ENCODE measurements around the gene PAMR1. TPM values are rescaled to one million over a fixed set of nuclear protein-coding genes. Genes with fewer than 3 reads are reported as not detected.

PAMR1 gene
- total RNA-seq, 1 experiment from 2014 or later, result not detected

DNA sequence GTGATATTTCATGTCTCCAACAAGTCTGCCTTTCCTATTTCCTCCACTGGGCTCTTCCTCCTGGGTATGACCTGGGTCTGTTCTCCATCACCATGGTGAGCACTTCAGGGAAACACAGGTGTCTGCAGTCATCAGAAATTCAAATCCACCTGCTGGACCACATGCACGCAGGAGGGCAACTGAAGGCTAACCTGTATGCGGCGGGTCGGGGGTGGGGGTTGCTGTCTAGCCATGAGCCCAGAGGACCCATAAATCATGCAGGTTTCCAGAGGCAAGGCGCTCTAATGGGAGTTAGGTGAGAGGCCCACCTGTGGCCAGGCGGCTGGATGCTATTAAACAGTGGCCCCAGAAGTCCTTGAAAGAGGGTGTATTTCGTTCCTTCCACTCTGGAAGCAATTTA lies 11.1 kb upstream of the PAMR1 start:
- TF ChIP-seq, protein P1, sequence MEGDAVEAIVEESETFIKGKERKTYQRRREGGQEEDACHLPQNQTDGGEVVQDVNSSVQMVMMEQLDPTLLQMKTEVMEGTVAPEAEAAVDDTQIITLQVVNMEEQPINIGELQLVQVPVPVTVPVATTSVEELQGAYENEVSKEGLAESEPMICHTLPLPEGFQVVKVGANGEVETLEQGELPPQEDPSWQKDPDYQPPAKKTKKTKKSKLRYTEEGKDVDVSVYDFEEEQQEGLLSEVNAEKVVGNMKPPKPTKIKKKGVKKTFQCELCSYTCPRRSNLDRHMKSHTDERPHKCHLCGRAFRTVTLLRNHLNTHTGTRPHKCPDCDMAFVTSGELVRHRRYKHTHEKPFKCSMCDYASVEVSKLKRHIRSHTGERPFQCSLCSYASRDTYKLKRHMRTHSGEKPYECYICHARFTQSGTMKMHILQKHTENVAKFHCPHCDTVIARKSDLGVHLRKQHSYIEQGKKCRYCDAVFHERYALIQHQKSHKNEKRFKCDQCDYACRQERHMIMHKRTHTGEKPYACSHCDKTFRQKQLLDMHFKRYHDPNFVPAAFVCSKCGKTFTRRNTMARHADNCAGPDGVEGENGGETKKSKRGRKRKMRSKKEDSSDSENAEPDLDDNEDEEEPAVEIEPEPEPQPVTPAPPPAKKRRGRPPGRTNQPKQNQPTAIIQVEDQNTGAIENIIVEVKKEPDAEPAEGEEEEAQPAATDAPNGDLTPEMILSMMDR (IDR thresholded peaks at IDR 0.05; ENCODE audit: unreplicated experiment), result no peak
- Mint-ChIP-seq H3K4me3 (ENCODE audit: low read depth, unreplicated experiment) (no peak overlapping the region), H3K36me3 (ENCODE audit: insufficient read depth, unreplicated experiment) (no peaks in the 10 kb centered on the region), H3K27me3 (ENCODE audit: unreplicated experiment) (peaks cover 98% of the 10 kb centered on the region), H3K27ac (ENCODE audit: unreplicated experiment) (no peak overlapping the region), H3K4me1 (ENCODE audit: low read depth, unreplicated experiment) (no peaks in the 10 kb centered on the region), H3K9me3 (ENCODE audit: low read depth, unreplicated experiment) (no peaks in the 10 kb centered on the region)
- intact Hi-C loops (cut with micrococcal nuclease; ENCODE audit: unreplicated experiment), result no loop called here
- CTCF ChIA-PET, result no interaction called here
- DNase-seq, result no peak
- no TSS peak for BruUV-seq (replicated peaks)

GRCh38 chr11:35531246-35531645 lies 5.8 kb upstream of the PAMR1 start:
- H3K27me3 Mint-ChIP-seq (ENCODE audit: unreplicated experiment), result peaks cover 98% of the 10 kb centered on the region
- TF ChIP-seq, protein P1 (IDR thresholded peaks at IDR 0.05; ENCODE audit: unreplicated experiment), result no peak
- H3K4me3 Mint-ChIP-seq (ENCODE audit: low read depth, unreplicated experiment), result no peak overlapping the region
- no TSS peak for BruUV-seq (replicated peaks)
- intact Hi-C loops (cut with micrococcal nuclease; ENCODE audit: unreplicated experiment), result no loop called here
- no peak for DNase-seq
- H3K36me3 Mint-ChIP-seq (ENCODE audit: insufficient read depth, unreplicated experiment), result no peaks in the 10 kb centered on the region
- no peaks in the 10 kb centered on the region for H3K4me1 Mint-ChIP-seq (ENCODE audit: low read depth, unreplicated experiment)
- H3K27ac Mint-ChIP-seq (ENCODE audit: unreplicated experiment), result no peak overlapping the region
- no peaks in the 10 kb centered on the region for H3K9me3 Mint-ChIP-seq (ENCODE audit: low read depth, unreplicated experiment)
- CTCF ChIA-PET, result no interaction called here

DNA sequence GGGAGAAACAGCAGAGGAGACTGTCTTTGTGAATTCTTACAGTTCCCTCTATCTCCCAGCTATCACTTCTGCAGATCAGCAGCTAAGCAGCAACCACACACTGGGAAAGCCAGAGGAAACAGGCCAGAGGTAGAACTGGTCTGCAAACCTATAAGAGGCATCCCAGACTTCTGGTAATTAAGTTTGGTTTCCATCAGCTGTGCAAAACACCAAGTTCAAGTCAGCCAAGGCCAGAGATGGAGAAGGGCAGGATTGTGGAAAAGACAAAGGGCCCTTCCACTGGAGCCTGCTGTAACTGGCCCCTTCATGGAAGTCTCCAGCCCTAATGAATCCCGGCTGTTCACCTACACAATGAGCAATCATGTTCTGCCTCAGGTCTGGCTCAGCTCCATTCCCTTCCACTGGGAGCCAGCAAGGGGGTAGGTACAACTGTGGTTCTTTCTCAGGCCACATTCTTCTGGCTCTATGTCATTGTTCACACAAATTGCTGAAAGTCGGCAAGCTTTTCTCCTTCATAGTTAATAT lies 4.6 kb upstream of the PAMR1 start:
- CTCF ChIA-PET, result interaction anchor here (1.4 kb wide), 1 partner anchor 292 kb away, joined by 4 read pairs; no protein-coding TSS in a partner anchor
- no peak for DNase-seq
- TF ChIP-seq, protein P1 (IDR thresholded peaks at IDR 0.05; ENCODE audit: unreplicated experiment), result no peak
- no peak overlapping the region for H3K4me3 Mint-ChIP-seq (ENCODE audit: low read depth, unreplicated experiment)
- H3K27ac Mint-ChIP-seq (ENCODE audit: unreplicated experiment), result no peak overlapping the region
- peaks cover 98% of the 10 kb centered on the region for H3K27me3 Mint-ChIP-seq (ENCODE audit: unreplicated experiment)
- no peaks in the 10 kb centered on the region for H3K4me1 Mint-ChIP-seq (ENCODE audit: low read depth, unreplicated experiment)
- H3K36me3 Mint-ChIP-seq (ENCODE audit: insufficient read depth, unreplicated experiment), result no peaks in the 10 kb centered on the region
- intact Hi-C loops (cut with micrococcal nuclease; ENCODE audit: unreplicated experiment), result no loop called here
- no TSS peak for BruUV-seq (replicated peaks)
- no peaks in the 10 kb centered on the region for H3K9me3 Mint-ChIP-seq (ENCODE audit: low read depth, unreplicated experiment)

DNA sequence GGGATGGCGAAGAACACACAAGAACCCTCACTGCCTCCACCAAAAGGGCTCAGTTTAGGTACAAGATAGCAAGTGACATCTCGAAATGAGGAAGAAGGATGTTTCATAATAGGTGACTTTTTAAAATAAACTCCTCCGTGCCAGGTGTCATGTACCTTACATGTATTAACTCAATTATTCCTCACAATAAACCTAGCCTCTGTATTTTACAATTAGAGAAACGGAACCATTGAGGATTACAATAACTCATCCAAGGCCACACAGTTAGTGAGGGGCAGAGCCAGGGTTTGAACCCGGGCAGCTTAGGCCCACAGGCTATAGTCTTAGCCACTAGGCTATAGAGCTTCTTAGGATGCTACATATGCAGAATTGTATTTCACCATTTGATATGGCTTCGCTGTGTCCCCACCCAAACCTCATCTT lies 965 bp upstream of the PAMR1 start:
- Mint-ChIP-seq H3K9me3 (ENCODE audit: low read depth, unreplicated experiment) (no peaks in the 10 kb centered on the region), H3K4me3 (ENCODE audit: low read depth, unreplicated experiment) (no peak overlapping the region), H3K36me3 (ENCODE audit: insufficient read depth, unreplicated experiment) (no peaks in the 10 kb centered on the region), H3K27me3 (ENCODE audit: unreplicated experiment) (peaks cover 100% of the 10 kb centered on the region), H3K4me1 (ENCODE audit: low read depth, unreplicated experiment) (no peaks in the 10 kb centered on the region), H3K27ac (ENCODE audit: unreplicated experiment) (no peak overlapping the region)
- TF ChIP-seq, protein P1 (IDR thresholded peaks at IDR 0.05; ENCODE audit: unreplicated experiment), result no peak
- no TSS peak for BruUV-seq (replicated peaks)
- CTCF ChIA-PET, result interaction anchor here (0.6 to 1.5 kb wide), 2 partner anchors 72 to 282 kb away, joined by 3 to 5 read pairs; no protein-coding TSS in a partner anchor
- intact Hi-C loops (cut with micrococcal nuclease; ENCODE audit: unreplicated experiment), result no loop called here
- no peak for DNase-seq

All from Calu3 (cell line).